ENCODE data around the gene WFDC1.

WFDC1 gene

DNA sequence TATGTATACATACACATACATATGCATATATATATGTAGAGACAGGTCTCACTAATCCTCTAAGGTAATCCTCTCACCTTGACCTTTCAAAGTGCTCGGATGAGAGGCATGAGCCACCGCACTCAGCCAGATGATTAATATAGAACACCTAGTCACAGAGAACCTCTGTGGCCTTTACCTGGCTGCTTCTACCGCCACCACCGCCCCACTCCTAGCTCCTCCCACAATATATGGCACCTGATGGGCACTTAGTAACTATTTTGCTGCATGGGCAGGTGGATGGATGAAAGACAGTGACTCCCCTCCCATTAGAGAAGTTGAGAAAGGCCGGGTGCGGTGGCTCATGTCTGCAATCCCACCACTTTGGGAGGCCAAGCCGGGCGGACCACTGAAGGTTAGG, 57.0 kb downstream of the WFDC1 start:
- DNase-seq (ENCODE audit: low read depth, low spot score): no peak

- DNase-seq (ENCODE audit: low read depth, low spot score): no peak
Observed at GRCh38 chr16:84354306-84354705, 59.6 kb downstream of the WFDC1 start.

DNA sequence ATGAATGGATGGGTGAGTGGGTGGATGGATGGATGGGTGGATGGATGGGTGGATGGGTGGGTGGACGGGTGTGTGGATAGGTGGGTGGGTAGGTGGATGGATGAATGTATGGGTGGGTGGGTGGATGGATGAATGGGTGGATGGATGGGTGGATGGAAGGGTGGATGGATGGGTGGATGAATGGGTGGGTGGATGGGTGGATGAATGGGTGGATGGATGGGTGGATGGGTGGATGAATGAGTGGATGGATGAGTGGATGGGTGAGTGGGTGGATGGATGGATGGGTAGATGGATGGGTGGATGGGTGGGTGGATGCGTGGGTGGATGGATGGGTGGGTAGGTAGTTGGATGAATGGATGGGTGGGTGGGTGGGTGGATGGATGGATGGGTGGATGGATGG, 60.5 kb downstream of the WFDC1 start:
- no peak for DNase-seq (ENCODE audit: low read depth, low spot score)

- no peak for DNase-seq (ENCODE audit: low read depth, low spot score)
Observed at GRCh38 chr16:84356176-84356575, 61.5 kb downstream of the WFDC1 start.

- no peak for DNase-seq (ENCODE audit: low read depth, low spot score)
Observed at GRCh38 chr16:84356591-84357116, 62.0 kb downstream of the WFDC1 start.

GRCh38 chr16:84357191-84357651, 62.5 kb downstream of the WFDC1 start:
- no peak for DNase-seq (ENCODE audit: low read depth, low spot score)

GRCh38 chr16:84358601-84359295, 64.1 kb downstream of the WFDC1 start:
- no peak for DNase-seq (ENCODE audit: low read depth, low spot score)

- DNase-seq (ENCODE audit: low read depth, low spot score): no peak
Observed at GRCh38 chr16:84359326-84359725, 64.6 kb downstream of the WFDC1 start.

DNA sequence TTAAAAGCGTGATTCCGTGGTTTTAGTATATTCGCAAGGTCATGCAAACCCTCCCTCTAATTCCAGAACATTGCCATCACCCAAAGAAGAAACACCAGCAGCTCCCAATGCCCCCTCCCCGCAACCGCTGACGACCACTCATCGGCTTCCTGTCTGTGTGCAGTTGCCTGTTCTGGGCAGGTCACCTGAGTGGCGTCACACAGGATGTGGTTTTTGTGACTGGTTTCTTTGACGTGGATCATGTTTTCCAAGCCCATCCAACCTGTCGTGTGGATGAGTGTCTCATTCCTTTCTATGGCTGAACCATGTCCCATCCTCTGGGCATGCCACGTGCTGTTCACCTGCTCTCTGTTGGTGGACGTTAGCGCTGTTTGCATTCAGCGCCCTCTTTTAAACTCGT, 65.5 kb downstream of the WFDC1 start:
- no peak for DNase-seq (ENCODE audit: low read depth, low spot score)

DNA sequence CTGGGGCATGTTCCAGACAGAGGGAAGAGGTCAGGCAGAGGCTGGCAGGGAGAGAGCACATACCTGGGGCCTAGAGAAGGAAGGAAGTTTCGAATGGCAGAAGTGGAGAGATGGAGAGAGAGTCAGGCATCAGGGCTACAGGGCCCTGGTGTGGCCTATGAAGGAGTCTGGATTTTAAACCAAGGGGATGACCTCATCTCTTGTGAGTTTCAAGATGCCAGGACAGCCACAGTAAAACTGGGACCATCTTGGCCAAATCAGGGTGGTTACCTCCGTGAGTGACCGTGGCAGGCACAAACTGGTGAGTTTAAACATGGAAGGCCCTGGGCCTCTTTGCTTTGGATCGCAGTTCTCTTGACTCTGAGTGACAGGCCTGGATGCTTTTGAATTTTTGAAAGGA, 66.1 kb downstream of the WFDC1 start:
- DNase-seq (ENCODE audit: low read depth, low spot score): no peak

- DNase-seq (ENCODE audit: low read depth, low spot score): no peak
Observed at GRCh38 chr16:84361546-84361945, 66.9 kb downstream of the WFDC1 start.

DNA sequence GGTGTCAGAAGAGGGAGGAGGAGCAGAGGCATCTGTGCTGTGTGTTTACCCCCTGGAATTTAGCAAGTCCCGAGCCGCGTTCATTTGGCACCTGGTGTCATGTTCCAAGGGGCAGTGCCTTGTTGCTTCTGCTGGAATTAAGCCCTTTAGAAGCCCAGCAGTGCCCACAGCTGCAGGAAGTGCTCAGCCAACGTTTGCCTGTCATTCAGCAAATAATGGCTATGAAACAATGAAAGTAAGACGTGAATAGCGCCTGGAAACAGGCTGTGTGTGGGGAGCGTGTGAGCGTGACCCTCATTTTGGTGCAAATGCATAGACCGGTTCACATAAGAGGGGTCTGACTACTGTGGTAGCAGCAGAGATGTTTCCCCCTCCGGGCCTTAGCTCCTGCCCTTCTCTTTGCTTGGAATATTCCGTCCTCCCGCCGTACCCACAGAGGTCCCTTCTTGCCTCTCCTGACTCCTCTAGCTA, 67.8 kb downstream of the WFDC1 start:
- DNase-seq (ENCODE audit: low read depth, low spot score): no peak

DNA sequence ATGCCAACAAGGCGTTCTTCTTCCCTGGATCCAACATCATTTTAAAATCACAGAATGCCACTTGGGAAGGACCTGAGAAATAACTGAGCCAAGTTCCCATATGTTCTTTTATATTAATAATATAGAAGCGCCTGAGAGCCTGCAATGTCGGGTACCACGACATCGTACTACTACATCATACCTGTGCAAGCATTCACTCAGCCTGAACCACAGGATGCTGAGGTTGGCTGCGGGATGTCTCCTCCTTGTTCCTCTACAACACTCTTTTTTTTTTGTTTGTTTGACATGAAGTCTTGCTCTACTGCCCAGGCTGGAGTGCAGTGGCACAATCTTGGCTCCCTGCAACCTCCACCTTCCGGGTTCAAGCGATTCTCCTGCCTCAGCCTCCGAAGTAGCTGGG, 71.5 kb downstream of the WFDC1 start:
- no peak for DNase-seq (ENCODE audit: low read depth, low spot score)

DNA sequence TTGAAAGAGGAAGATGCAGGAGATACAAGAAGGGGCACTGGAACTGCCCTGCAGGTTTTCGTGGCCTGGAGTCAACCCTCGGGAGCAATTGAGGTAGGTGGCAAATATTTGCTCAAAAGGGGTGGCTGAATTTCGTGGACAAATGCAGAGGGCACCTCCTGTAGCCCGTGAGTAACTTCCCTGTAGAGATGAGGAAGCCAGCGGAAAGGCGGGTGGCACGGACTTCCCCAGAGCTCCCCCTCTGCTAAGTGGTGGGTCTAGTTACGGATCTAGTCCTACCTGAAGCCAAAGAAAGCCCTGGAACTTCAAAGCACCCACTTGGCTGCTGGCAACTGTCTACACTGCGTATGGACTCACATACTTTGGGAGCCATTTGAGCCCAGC, 72.6 kb downstream of the WFDC1 start:
- no peak for DNase-seq (ENCODE audit: low read depth, low spot score)

DNA sequence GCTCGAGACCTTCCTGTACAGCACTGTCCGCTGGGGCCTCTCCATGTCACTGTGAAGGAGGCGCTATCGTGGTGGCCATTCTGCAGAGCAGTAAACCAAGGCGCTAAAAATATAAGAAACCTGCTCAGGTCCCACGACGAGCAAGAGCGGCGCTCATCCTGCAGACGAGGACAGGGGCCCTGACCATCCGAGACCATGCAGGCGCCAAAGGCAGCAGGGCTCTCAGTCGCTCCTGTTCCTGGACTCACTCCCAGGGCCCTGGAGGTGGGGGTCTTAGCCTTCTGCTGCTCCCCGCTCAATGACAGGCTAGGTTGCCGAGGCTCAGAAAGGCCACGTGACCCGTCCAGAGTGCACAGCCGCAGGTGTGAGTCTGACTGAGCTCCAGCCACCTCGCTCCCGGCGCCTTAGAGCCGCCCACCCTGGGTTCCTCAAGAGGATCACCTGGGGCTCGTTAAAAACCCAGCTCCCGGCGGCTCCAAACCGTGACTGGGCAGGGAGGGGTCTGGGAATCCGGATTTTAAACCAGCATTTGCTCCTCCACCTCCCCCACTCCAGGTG, 73.2 kb downstream of the WFDC1 start:
- no peak for DNase-seq (ENCODE audit: low read depth, low spot score)

DNA sequence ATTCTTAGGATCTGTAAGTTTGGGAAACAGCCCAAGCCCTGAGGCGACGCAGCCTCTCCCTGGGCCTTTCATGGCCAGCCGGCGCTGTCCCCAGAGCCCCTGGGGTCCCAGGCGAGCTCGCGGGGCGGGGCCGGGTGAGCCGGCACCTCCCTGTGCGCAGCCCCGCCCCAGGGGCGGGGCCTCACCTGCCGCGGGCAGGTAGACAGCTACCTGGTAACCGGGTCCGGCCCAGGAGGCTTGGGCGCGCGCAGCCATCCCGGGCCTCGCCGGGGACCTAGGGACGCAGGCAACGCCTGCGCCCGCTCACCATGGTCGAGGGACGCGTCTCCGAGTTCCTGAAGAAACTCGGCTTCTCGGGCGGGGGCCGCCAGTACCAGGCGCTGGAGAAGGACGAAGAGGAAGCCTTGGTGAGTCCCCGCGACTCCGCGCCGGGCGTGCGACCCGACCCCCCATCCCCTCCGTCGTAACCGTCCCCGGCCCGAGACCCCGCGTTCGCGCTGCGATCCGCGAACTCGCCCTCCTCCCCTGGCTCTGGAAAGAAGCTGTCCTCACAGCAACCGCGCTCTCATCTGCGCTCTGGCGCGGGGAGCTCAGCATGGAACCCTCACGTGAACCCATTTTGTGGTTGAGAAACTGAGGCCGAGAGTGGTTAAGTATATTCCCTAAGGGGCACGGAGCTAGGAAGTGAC, 73.8 kb downstream of the WFDC1 start, which contains the start of gene ATP2C2:
TSS of gene ATP2C2 (plus strand) at position 231 of the 689 bp plus-strand sequence. CDS start at position 309, 78 bp downstream.
- DNase-seq (ENCODE audit: low read depth, low spot score): no peak

GRCh38 chr16:84369105-84369504, 74.4 kb downstream of the WFDC1 start:
- DNase-seq (ENCODE audit: low read depth, low spot score): no peak

- DNase-seq (ENCODE audit: low read depth, low spot score): no peak
Observed at GRCh38 chr16:84369938-84370627, 75.4 kb downstream of the WFDC1 start.

DNA sequence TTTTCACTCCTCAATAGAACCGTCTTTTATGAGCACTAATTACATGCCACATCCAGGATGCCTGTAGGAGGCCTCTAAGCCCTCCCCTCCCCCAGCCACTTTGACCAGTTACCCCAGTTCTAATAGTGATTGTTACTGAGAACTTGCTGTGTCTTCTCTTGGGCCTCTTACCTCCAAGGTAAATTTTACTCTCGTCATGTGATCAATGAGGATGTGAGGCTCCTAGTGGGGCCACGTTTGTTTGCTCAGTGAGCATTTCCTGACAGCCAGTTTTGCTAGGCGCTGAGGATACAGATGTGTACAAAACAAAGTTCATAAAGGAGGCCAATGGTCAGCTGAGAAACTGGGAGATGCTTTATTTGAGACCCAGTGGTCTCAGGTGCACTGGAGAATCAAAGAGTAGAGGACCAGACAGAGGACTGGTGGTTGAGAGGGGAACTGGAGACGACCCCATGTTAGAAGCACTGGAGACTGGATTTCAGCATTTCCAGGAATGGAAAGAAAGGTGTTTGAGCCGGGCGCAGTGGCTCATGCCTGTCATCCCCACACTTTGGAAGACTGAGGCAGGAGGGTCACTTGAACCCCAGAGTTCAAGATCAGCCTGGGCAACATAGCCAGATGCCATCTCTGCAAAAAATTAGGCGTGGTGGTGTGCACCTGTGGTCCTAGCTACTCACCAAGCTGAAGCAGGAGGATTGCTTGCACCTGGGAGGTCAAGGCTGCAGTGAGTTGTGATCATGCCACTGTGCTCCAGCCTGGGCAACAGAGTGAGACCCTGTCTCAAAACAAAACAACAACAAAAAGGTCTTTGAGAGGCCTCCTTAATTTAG, 76.3 kb downstream of the WFDC1 start:
- DNase-seq (ENCODE audit: low read depth, low spot score): no peak

DNA sequence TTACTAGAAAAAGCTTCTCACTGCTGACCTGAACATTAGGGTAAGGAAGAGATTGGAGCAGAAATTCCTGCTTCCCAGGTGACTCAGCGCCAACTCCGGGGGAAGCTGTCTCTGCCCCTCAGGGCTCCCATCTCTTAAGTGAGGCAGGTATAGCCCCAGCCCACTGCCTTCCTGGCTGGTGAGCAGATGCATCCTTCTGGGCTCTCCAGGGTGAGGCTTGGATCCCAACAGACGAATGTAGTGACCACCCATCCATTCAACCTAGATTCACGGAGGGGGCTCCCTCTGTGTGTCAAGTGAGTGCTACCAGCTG, 76.8 kb downstream of the WFDC1 start:
- no peak for DNase-seq (ENCODE audit: low read depth, low spot score)

- DNase-seq (ENCODE audit: low read depth, low spot score): no peak
Observed at GRCh38 chr16:84373907-84374489, 79.3 kb downstream of the WFDC1 start.

Data from activated CD4-positive, CD25-positive, alpha-beta regulatory T cell treated with anti-CD3 and anti-CD28 coated beads, Interleukin-2, amount 50 U/mL, for 16 hours (primary cell).